Kidney epithelial cell (primary cell): ENCODE results near the gene CDC42. TPM values are rescaled to one million over a fixed set of nuclear protein-coding genes. Genes with fewer than 3 reads are reported as not detected.

Experiments used
- DNase-seq: peaks from one replicate; pipeline ENCODE4 v3.0.0-alpha.2; 2010; ENCODE audit warnings: low read depth
- H3K27me3 ChIP-seq: 2 replicates; pipeline ENCODE4 v1.6.0; 2011; ENCODE audit warnings: low read length; ENCODE audit not compliant: control insufficient read depth, insufficient read depth
- H3K36me3 ChIP-seq: 2 replicates; pipeline ENCODE4 v1.5.1; 2011; ENCODE audit warnings: low read length; ENCODE audit not compliant: control insufficient read depth, insufficient read depth
- H3K4me3 ChIP-seq: 2 replicates; pipeline ENCODE4 v1.5.1; 2011; ENCODE audit warnings: low read depth, mild to moderate bottlenecking, control low read depth, low read length
- total RNA-seq: library from RNA; depleted of rRNA; stranded (reverse); fragments of >200 nt; gene quantifications from 2 replicates; pipeline ENCODE4 v1.2.3, GENCODE V29; 2015
- TF ChIP-seq, protein P1 (sequence below): IDR thresholded peaks from 2 replicates; pipeline ENCODE4 v1.5.1; 2011; ENCODE audit warnings: mild to moderate bottlenecking, moderate library complexity, low read length, control low read depth, inconsistent platforms; ENCODE audit not compliant: insufficient read depth, poor library complexity, severe bottlenecking

Gene CDC42
- total RNA-seq, 1 donor from 2014 or later, result 327 TPM

GRCh38 chr1:22123901-22124404 lies 71.4 kb downstream of the CDC42 start:
- TF ChIP-seq, protein P1, sequence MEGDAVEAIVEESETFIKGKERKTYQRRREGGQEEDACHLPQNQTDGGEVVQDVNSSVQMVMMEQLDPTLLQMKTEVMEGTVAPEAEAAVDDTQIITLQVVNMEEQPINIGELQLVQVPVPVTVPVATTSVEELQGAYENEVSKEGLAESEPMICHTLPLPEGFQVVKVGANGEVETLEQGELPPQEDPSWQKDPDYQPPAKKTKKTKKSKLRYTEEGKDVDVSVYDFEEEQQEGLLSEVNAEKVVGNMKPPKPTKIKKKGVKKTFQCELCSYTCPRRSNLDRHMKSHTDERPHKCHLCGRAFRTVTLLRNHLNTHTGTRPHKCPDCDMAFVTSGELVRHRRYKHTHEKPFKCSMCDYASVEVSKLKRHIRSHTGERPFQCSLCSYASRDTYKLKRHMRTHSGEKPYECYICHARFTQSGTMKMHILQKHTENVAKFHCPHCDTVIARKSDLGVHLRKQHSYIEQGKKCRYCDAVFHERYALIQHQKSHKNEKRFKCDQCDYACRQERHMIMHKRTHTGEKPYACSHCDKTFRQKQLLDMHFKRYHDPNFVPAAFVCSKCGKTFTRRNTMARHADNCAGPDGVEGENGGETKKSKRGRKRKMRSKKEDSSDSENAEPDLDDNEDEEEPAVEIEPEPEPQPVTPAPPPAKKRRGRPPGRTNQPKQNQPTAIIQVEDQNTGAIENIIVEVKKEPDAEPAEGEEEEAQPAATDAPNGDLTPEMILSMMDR, result no peak
- DNase-seq, result no peak
- no peaks in the 10 kb centered on the region for H3K27me3 ChIP-seq
- no peak overlapping the region for H3K4me3 ChIP-seq
- H3K36me3 ChIP-seq, result peaks cover 1% of the 10 kb centered on the region

DNA sequence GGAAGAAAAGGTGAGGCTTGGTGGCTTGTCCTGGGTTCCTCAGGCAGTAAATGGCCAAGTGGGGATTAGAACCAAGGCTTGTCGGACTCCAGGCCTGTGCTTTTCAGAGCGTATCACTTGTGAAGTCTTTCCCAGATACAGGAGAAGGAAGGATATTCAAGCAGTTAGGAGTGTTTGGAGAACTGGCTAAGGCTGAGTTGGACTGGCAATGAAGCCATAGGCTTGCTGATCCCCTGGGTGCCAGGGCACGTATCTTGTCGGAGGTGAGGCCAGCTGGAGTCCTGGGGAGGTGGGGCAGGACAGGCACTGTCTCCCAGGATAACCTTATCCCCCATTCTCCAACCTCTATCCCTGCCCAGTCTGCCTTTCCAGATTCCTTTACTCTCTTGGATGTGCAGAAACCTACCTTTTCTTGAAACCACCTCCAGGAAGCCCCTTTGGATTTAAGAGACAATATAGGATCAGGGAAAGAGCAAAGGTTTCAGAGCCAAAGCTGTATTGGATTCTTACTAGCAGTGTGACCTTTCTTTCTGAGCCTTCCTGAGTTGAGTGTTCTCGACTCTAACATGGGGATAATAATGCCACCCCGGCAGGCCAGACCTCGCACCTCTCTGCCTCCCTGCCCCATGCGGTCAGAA lies 72.2 kb downstream of the CDC42 start:
- no peak overlapping the region for H3K4me3 ChIP-seq
- TF ChIP-seq, protein P1, result no peak
- H3K27me3 ChIP-seq, result no peaks in the 10 kb centered on the region
- no peak for DNase-seq
- no peaks in the 10 kb centered on the region for H3K36me3 ChIP-seq

DNA sequence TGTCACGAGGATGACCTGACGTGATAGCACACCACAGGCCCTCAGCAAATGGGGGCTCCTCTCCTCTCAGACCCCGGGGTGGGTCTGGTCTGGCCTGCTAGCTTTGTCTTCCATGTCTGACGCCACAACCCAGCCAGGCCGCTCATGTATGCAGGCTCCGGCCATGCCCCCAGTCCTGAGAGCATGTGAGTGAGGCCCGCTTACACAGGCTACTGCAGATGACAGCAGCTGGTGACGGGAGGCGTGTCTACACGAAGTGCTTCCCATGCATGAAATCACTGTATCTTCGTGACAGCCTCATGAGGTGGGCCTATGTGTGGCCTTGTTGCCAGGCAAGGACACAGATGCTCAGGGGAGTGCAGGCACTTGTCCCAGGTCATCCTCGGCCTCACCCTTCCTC lies 74.0 kb downstream of the CDC42 start:
- TF ChIP-seq, protein P1, result no peak
- no peak overlapping the region for H3K4me3 ChIP-seq
- no peak for DNase-seq
- no peaks in the 10 kb centered on the region for H3K36me3 ChIP-seq
- no peaks in the 10 kb centered on the region for H3K27me3 ChIP-seq

GRCh38 chr1:22127248-22127647 lies 74.7 kb downstream of the CDC42 start:
- H3K27me3 ChIP-seq, result no peaks in the 10 kb centered on the region
- DNase-seq, result no peak
- no peak overlapping the region for H3K4me3 ChIP-seq
- no peaks in the 10 kb centered on the region for H3K36me3 ChIP-seq
- TF ChIP-seq, protein P1, result no peak

DNA sequence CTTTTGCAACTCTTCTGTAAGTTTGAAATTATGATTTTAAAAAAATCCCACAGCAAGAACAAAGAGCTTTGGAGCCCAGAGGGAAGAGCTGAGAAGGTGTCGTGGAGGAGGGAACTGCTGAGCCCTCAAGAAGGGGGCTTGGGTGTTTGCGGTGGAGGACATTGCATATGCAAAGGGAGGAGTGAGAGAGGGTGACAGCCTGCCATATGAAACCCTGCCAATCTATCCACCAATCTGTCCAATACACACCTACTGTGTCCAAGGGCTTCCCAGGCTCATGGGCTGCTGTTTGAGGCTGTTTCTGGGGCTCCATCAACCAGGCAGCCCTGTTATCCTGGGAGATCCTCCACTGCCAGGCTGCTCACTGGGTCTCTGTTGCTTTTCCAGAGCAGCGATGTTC lies 75.2 kb downstream of the CDC42 start:
- TF ChIP-seq, protein P1, result no peak
- no peaks in the 10 kb centered on the region for H3K36me3 ChIP-seq
- H3K27me3 ChIP-seq, result no peaks in the 10 kb centered on the region
- DNase-seq, result no peak
- no peak overlapping the region for H3K4me3 ChIP-seq

- H3K36me3 ChIP-seq, result no peaks in the 10 kb centered on the region
- H3K27me3 ChIP-seq, result no peaks in the 10 kb centered on the region
- no peak for DNase-seq
- no peak overlapping the region for H3K4me3 ChIP-seq
- TF ChIP-seq, protein P1, result no peak
Observed at GRCh38 chr1:22128392-22128791, 75.9 kb downstream of the CDC42 start.
